Keratinocyte (primary cell): ENCODE results near the gene SIMC1.

Experiments used
- EZH2 ChIP-seq: IDR thresholded peaks from one replicate; pipeline ENCODE4 v1.6.1; 2012; ENCODE audit warnings: inconsistent platforms, mild to moderate bottlenecking, low read length, moderate library complexity
- TF ChIP-seq, protein P1 (sequence below), 3 experiments: IDR thresholded peaks in 1 of 3; conservative IDR thresholded peaks in 1 of 3; optimal IDR thresholded peaks in 1 of 3; 2 replicates in 2 of 3; 3 replicates in 1 of 3; pipeline versions ENCODE3 to v1.5.1; 2011; ENCODE audit warnings: low read length in 3 of 3, mild to moderate bottlenecking in 3 of 3, moderate library complexity in 2 of 3, control low read depth in 1 of 3, inconsistent platforms in 1 of 3; ENCODE audit not compliant: insufficient read depth in 2 of 3; ENCODE audit errors: extremely low read depth in 1 of 3

DNA sequence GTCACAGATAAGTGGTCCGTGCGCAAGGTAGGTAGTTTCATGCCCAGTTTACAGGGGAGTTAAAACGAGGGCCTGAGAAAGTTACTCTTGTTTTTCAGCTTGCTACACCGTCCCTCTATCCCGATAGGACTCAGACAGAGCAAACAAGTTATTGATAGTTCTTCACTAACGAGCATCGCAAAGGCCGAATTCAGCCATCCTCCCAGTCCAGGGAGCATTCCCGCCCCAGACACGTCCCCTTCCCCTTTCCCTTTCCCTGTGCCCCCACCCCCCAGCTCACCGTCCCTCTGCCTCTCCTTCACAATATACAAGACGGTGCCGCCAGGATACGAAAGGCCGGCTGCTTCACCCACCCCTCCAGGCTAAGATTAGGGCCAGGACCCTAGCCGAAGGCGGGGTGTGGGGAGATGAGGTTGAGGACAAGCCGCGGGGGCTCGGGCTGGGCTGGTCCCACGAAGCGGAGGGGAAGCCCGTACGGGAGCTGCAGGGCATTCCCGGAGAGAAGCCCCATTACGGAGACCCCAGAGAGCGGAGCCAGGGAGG lies 122.7 kb downstream of the SIMC1 start:
- TF ChIP-seq, protein P1, sequence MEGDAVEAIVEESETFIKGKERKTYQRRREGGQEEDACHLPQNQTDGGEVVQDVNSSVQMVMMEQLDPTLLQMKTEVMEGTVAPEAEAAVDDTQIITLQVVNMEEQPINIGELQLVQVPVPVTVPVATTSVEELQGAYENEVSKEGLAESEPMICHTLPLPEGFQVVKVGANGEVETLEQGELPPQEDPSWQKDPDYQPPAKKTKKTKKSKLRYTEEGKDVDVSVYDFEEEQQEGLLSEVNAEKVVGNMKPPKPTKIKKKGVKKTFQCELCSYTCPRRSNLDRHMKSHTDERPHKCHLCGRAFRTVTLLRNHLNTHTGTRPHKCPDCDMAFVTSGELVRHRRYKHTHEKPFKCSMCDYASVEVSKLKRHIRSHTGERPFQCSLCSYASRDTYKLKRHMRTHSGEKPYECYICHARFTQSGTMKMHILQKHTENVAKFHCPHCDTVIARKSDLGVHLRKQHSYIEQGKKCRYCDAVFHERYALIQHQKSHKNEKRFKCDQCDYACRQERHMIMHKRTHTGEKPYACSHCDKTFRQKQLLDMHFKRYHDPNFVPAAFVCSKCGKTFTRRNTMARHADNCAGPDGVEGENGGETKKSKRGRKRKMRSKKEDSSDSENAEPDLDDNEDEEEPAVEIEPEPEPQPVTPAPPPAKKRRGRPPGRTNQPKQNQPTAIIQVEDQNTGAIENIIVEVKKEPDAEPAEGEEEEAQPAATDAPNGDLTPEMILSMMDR (optimal IDR thresholded peaks at IDR 0.05 in 1 of 3, IDR thresholded peaks at IDR 0.05 in 1 of 3, conservative IDR thresholded peaks at IDR 0.05 in 1 of 3; ENCODE audit: extremely low read depth in 1 of 3, insufficient read depth in 2 of 3, low read length in 3 of 3): no peak
- TF ChIP-seq EZH2: no peak
